ENCODE data around the gene TAS2R3.

TAS2R3 gene

GRCh38 chr7:141785706-141786552 lies 22.0 kb downstream of the TAS2R3 start:
- no peak for DNase-seq

GRCh38 chr7:141788296-141788695 lies 24.4 kb downstream of the TAS2R3 start:
- no peak for DNase-seq

GRCh38 chr7:141789917-141790316 lies 26.0 kb downstream of the TAS2R3 start, which contains the start of gene TAS2R5:
Gene TAS2R5 (plus strand): TSS chr7:141790217. CDS start chr7:141790362, 145 bp downstream.
- no peak for DNase-seq

GRCh38 chr7:141792526-141792925 lies 28.6 kb downstream of the TAS2R3 start:
- DNase-seq, result no peak
